Activated CD4-positive, CD25-positive, alpha-beta regulatory T cell treated with anti-CD3 and anti-CD28 coated beads, Interleukin-2, amount 50 U/mL, for 72 hours (primary cell): ENCODE data around the gene CHST2.

ENCODE experiments used
- DNase-seq: peaks from one replicate; pipeline ENCODE4 v3.0.0; 2021

Gene CHST2

GRCh38 chr3:143099210-143099609 lies 20.4 kb upstream of the CHST2 start:
- no peak for DNase-seq

- no peak for DNase-seq
These were observed 19.9 kb upstream of the CHST2 start for GRCh38 chr3:143099690-143100089.

- no peak for DNase-seq
These were observed 19.1 kb upstream of the CHST2 start for GRCh38 chr3:143100451-143100850.

- DNase-seq = no peak
These were observed 17.7 kb upstream of the CHST2 start for GRCh38 chr3:143101792-143102381.

- no peak for DNase-seq
These were observed 15.9 kb upstream of the CHST2 start for GRCh38 chr3:143103652-143104051.

- DNase-seq = no peak
These were observed 14.4 kb upstream of the CHST2 start for GRCh38 chr3:143105170-143105569.

- no peak for DNase-seq
These were observed 9.7 kb upstream of the CHST2 start for GRCh38 chr3:143109861-143110260.

- DNase-seq = no peak
These were observed 9.2 kb upstream of the CHST2 start for GRCh38 chr3:143110371-143110770.

GRCh38 chr3:143118630-143119008 lies 952 bp upstream of the CHST2 start:
- DNase-seq = no peak

- DNase-seq = peak; percentile 56
These were observed 574 bp downstream of the CHST2 start for GRCh38 chr3:143119974-143120715.

GRCh38 chr3:143120716-143121240 lies 1.2 kb downstream of the CHST2 start:
- DNase-seq = peak; percentile 53

GRCh38 chr3:143121241-143122088 lies 1.9 kb downstream of the CHST2 start:
- DNase-seq = peak; percentile 62

GRCh38 chr3:143122089-143122430 lies 2.5 kb downstream of the CHST2 start:
- DNase-seq = no peak

GRCh38 chr3:143122608-143123352 lies 3.2 kb downstream of the CHST2 start:
- no peak for DNase-seq

GRCh38 chr3:143123353-143123984 lies 3.9 kb downstream of the CHST2 start:
- no peak for DNase-seq

- DNase-seq = no peak
These were observed 5.3 kb downstream of the CHST2 start for GRCh38 chr3:143124601-143125520.

- no peak for DNase-seq
These were observed 8.2 kb downstream of the CHST2 start for GRCh38 chr3:143127801-143128200.

GRCh38 chr3:143128227-143128955 lies 8.8 kb downstream of the CHST2 start:
- DNase-seq = no peak

GRCh38 chr3:143132246-143132980 lies 12.8 kb downstream of the CHST2 start:
- DNase-seq = no peak

GRCh38 chr3:143134471-143134870 lies 14.9 kb downstream of the CHST2 start:
- DNase-seq = no peak
